ENCODE measurements around the gene GNL2. TPM values are rescaled to one million over a fixed set of nuclear protein-coding genes. Genes with fewer than 3 reads are reported as not detected.
A peak's percentile ranks its signal among the peaks of the same experiment; 100 is the strongest.

Gene GNL2
- total and polyA plus RNA-seq, 9 of the 15 experiments (the other 6 are each of a cell fraction or from before 2014, with no cell fraction given), result 156 to 371 (median 263) TPM

DNA sequence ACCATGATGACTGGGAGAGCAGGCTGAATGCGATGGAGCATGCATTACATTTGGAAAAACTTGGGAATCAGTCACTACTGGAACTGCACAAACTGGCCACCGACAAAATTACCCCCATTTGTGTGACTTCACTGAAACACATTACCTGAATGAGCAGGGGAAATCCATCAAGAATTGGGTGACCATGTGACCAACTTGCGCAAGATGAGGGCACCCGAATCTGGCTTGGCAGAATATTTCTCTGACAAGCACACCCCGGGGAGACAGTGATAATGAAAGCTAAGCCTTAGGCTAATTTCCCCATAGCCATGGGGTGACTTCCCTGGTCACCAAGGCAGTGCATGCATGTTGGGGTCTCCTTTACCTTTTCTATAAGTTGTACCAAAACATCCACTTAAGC is 50.7 kb downstream of the GNL2 start (continued):
- TF ChIP-seq USF1 (CRISPR knock-in tag; IDR thresholded peaks at IDR 0.05) (peak; percentile 25; the same call in 1 of the 2 replicates), BRF1 (IDR thresholded peaks at IDR 0.05; ENCODE audit: borderline replicate concordance, extremely low read depth, insufficient read length) (no peak), ZNF589 (CRISPR knock-in tag; IDR thresholded peaks at IDR 0.05; ENCODE audit: low read depth) (no peak), ZNF668 (CRISPR knock-in tag; IDR thresholded peaks at IDR 0.05) (no peak)

- 96% methylated on average over 21 of the region's 21 CpGs for WGBS (ENCODE audit: insufficient coverage, low coverage, missing lambda C conversion rate)
- Histone ChIP-seq H3K4me1 (replicated peaks in 1 of 2; ENCODE audit: control insufficient read depth in 2 of 2, insufficient read depth in 2 of 2, low read length in 2 of 2) (no peaks in the 10 kb centered on the region; a peak in 1 of 5 replicates), H3K9ac (ENCODE audit: insufficient read depth in 1 of 2, low read depth in 2 of 2, low read length in 2 of 2) (no peak overlapping the region), H3K79me2 (ENCODE audit: control insufficient read depth, insufficient read depth, low read length) (no peaks in the 10 kb centered on the region), H2AFZ (ENCODE audit: low read depth, low read length) (no peak overlapping the region), H3K27me3 (ENCODE audit: control insufficient read depth in 2 of 2, insufficient read depth in 2 of 2, low read length in 2 of 2) (no peaks in the 10 kb centered on the region), H3K4me2 (ENCODE audit: insufficient read depth, low read length) (no peak overlapping the region), H3K9me3 (replicated peaks; ENCODE audit: control insufficient read depth, insufficient read depth, low read depth, low read length) (no peaks in the 10 kb centered on the region), H4K20me1 (replicated peaks; ENCODE audit: control insufficient read depth, insufficient read depth, low read length) (no peaks in the 10 kb centered on the region), H3K9me1 (ENCODE audit: control insufficient read depth, insufficient read depth, low read length) (no peaks in the 10 kb centered on the region), H3K36me3 (ENCODE audit: control insufficient read depth, insufficient read depth, low read length) (peaks cover 82% of the 10 kb centered on the region; the same call in 2 of the 3 replicates), H3K27ac (ENCODE audit: extremely low read depth, low read depth, low read length) (no peak overlapping the region), H3K4me3 (no peak overlapping the region)
- FAIRE-seq, result no peak
- intact Hi-C loops (cut with micrococcal nuclease), result no loop called here
- no TSS peak for BruUV-seq (replicated peaks)
- ChIA-PET CTCF (ENCODE audit: low intra/inter-chr PET ratio) (no interaction called here), POLR2A (interaction anchor here (0.6 to 1.3 kb wide), 6 partner anchors 11 to 1154 kb away, joined by 3 to 4 read pairs (median 3); partner anchors contain the start of gene DNALI1)
- no peak for DNase-seq (ENCODE audit: extremely low read depth in 1 of 4, low spot score in 3 of 4)
- in situ Hi-C loops (cut with MboI), result no loop called here
- ATAC-seq, result peak; percentile 51; the same call in 2 of the 3 replicates
- TF ChIP-seq POLR2H (tag; IDR thresholded peaks at IDR 0.05; ENCODE audit: low read depth), result no peak
- TF ChIP-seq RBFOX2 (IDR thresholded peaks at IDR 0.05; ENCODE audit: low read depth, low read length), result peak; percentile 64
- TF ChIP-seq, protein P1, sequence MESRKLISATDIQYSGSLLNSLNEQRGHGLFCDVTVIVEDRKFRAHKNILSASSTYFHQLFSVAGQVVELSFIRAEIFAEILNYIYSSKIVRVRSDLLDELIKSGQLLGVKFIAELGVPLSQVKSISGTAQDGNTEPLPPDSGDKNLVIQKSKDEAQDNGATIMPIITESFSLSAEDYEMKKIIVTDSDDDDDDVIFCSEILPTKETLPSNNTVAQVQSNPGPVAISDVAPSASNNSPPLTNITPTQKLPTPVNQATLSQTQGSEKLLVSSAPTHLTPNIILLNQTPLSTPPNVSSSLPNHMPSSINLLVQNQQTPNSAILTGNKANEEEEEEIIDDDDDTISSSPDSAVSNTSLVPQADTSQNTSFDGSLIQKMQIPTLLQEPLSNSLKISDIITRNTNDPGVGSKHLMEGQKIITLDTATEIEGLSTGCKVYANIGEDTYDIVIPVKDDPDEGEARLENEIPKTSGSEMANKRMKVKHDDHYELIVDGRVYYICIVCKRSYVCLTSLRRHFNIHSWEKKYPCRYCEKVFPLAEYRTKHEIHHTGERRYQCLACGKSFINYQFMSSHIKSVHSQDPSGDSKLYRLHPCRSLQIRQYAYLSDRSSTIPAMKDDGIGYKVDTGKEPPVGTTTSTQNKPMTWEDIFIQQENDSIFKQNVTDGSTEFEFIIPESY (CRISPR knock-in tag; IDR thresholded peaks at IDR 0.05), result peak; percentile 93
- no peak for TF ChIP-seq HES1 (IDR thresholded peaks at IDR 0.05; ENCODE audit: low read depth)
- peak; percentile 45 for TF ChIP-seq RBM22 (IDR thresholded peaks at IDR 0.05; ENCODE audit: low read depth, low read length, poor library complexity, severe bottlenecking)
- TF ChIP-seq, protein P2, sequence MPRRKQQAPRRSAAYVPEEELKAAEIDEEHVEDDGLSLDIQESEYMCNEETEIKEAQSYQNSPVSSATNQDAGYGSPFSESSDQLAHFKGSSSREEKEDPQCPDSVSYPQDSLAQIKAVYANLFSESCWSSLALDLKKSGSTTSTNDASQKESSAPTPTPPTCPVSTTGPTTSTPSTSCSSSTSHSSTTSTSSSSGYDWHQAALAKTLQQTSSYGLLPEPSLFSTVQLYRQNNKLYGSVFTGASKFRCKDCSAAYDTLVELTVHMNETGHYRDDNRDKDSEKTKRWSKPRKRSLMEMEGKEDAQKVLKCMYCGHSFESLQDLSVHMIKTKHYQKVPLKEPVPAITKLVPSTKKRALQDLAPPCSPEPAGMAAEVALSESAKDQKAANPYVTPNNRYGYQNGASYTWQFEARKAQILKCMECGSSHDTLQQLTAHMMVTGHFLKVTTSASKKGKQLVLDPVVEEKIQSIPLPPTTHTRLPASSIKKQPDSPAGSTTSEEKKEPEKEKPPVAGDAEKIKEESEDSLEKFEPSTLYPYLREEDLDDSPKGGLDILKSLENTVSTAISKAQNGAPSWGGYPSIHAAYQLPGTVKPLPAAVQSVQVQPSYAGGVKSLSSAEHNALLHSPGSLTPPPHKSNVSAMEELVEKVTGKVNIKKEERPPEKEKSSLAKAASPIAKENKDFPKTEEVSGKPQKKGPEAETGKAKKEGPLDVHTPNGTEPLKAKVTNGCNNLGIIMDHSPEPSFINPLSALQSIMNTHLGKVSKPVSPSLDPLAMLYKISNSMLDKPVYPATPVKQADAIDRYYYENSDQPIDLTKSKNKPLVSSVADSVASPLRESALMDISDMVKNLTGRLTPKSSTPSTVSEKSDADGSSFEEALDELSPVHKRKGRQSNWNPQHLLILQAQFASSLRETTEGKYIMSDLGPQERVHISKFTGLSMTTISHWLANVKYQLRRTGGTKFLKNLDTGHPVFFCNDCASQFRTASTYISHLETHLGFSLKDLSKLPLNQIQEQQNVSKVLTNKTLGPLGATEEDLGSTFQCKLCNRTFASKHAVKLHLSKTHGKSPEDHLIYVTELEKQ (CRISPR knock-in tag; IDR thresholded peaks at IDR 0.05), result no peak
- TF ChIP-seq ESRRB (CRISPR knock-in tag; IDR thresholded peaks at IDR 0.05; ENCODE audit: borderline replicate concordance), result no peak
- peak; percentile 18 for TF ChIP-seq CCNT2 (IDR thresholded peaks at IDR 0.05; ENCODE audit: borderline replicate concordance, extremely low read depth, insufficient read length, low read depth, low read length)
- TF ChIP-seq FUS (optimal IDR thresholded peaks at IDR 0.05; ENCODE audit: low read depth, low read length), result no peak
- peak; percentile 17 for TF ChIP-seq POLR2B (IDR thresholded peaks at IDR 0.05; ENCODE audit: low read depth, partially characterized antibody)
Measured at GRCh38 chr1:37544530-37544929, 51.2 kb downstream of the GNL2 start.
